ENCODE measurements around the gene ANXA2R. TPM values are rescaled to one million over a fixed set of nuclear protein-coding genes. Genes with fewer than 3 reads are reported as not detected.

The ANXA2R gene
- total and polyA plus RNA-seq, 9 of the 15 experiments (the other 6 are each of a cell fraction or from before 2014, with no cell fraction given), result 2.1 to 4.8 (median 3.4) TPM

GRCh38 chr5:43043400-43043756 lies 3.3 kb upstream of the ANXA2R start (continued):
- TF ChIP-seq MNT (conservative IDR thresholded peaks at IDR 0.05), result 0 out of 4 replicates have a peak, but pooled peaks of 1 of the 2 experiments have one; percentile 2

GRCh38 chr5:43042626-43043399 lies 2.7 kb upstream of the ANXA2R start:
- Histone ChIP-seq H3K4me3 (peak overlapping the region; percentile 49), H4K20me1 (replicated peaks; ENCODE audit: control insufficient read depth, insufficient read depth, low read length) (no peaks in the 10 kb centered on the region), H3K79me2 (ENCODE audit: control insufficient read depth, insufficient read depth, low read length) (peaks cover 60% of the 10 kb centered on the region), H3K9me3 (replicated peaks; ENCODE audit: control insufficient read depth, insufficient read depth, low read depth, low read length) (no peaks in the 10 kb centered on the region; the same call in 1 of the 2 replicates), H3K4me2 (ENCODE audit: insufficient read depth, low read length) (peak overlapping the region; percentile 91), H3K27me3 (ENCODE audit: control insufficient read depth in 2 of 2, insufficient read depth in 2 of 2, low read length in 2 of 2) (no peaks in the 10 kb centered on the region), H3K9ac (ENCODE audit: insufficient read depth in 1 of 2, low read depth in 2 of 2, low read length in 2 of 2) (peak overlapping the region; percentile 88 to 96), H3K4me1 (replicated peaks in 1 of 2; ENCODE audit: control insufficient read depth in 2 of 2, insufficient read depth in 2 of 2, low read length in 2 of 2) (peaks cover 6 to 33% of the 10 kb centered on the region in 2 experiments; a peak in 4 of 5 replicates), H3K9me1 (ENCODE audit: control insufficient read depth, insufficient read depth, low read length) (no peaks in the 10 kb centered on the region), H3K36me3 (ENCODE audit: control insufficient read depth, insufficient read depth, low read length) (peaks cover 13% of the 10 kb centered on the region; the same call in 2 of the 3 replicates), H3K27ac (ENCODE audit: extremely low read depth, low read depth, low read length) (peak overlapping the region; percentile 94), H2AFZ (ENCODE audit: low read depth, low read length) (peak overlapping the region; percentile 93)
- peak; percentile 37 to 95 (median 56) for DNase-seq (ENCODE audit: extremely low read depth in 1 of 4, low spot score in 3 of 4)
- intact Hi-C loops (cut with micrococcal nuclease) (loop anchor here (10.0 kb wide), 2 partner anchors 288 to 458 kb away; partner anchors contain the start of gene CCDC152), in situ Hi-C loops (cut with MboI) (loop anchor here (5.0 kb wide), 1 partner anchor 136 kb away; no protein-coding TSS in a partner anchor)
- ATAC-seq, result peak; percentile 49
- ChIA-PET POLR2A (interaction anchor here (0.6 to 4.3 kb wide), 7 partner anchors 11 to 372 kb away, joined by 3 to 38 read pairs (median 4); no protein-coding TSS in a partner anchor), CTCF (ENCODE audit: low intra/inter-chr PET ratio) (interaction anchor here (1.2 to 1.8 kb wide), 3 partner anchors 22 to 347 kb away, joined by 4 to 9 read pairs (median 6); no protein-coding TSS in a partner anchor)
- BruUV-seq (replicated peaks), result no TSS peak
- peak; percentile 84 for FAIRE-seq
- WGBS (ENCODE audit: insufficient coverage, low coverage, missing lambda C conversion rate), result 1% methylated on average over 58 of the region's 58 CpGs
- TF ChIP-seq SRSF1 (IDR thresholded peaks at IDR 0.05; ENCODE audit: low read depth, low read length) (0 out of 2 replicates have a peak, but pooled peaks have one; percentile 67), STAT6 (CRISPR knock-in tag; IDR thresholded peaks at IDR 0.05) (0 out of 2 replicates have a peak, but pooled peaks have one; percentile 21), ZNF316 (IDR thresholded peaks at IDR 0.05) (no peak), ZBTB49 (CRISPR knock-in tag; IDR thresholded peaks at IDR 0.05; ENCODE audit: borderline replicate concordance) (peak; percentile 91; the same call in 1 of the 2 replicates), SMARCB1 (IDR thresholded peaks at IDR 0.05; ENCODE audit: insufficient read length, low read depth) (peak; percentile 51), MYC (IDR thresholded peaks at IDR 0.05; ENCODE audit: low read depth, low read length) (peak; percentile 67; the same call in 1 of the 2 replicates), MYC (CRISPR knock-in tag; IDR thresholded peaks at IDR 0.05; ENCODE audit: borderline replicate concordance, low read depth) (0 out of 2 replicates have a peak, but pooled peaks have one; percentile 80), FOXA1 (IDR thresholded peaks at IDR 0.05; ENCODE audit: borderline replicate concordance) (no peak), ZNF217 (CRISPR knock-in tag; IDR thresholded peaks at IDR 0.05) (no peak; the same call in 1 of the 2 replicates)

Measured in K562 (cell line).